NCI-H526 (cell line): Measurements from ENCODE around the gene EVPLL.
"Not testable (repeated sequence)": the region's sequence is repeated elsewhere in the genome, so short reads cannot be mapped to it uniquely, and the experiment has no call there.

Experiments
- DNase-seq, 2 experiments: peaks; one replicate each; lab custom pipeline; 2025; lab: John Stamatoyannopoulos, UW

Gene EVPLL

DNA sequence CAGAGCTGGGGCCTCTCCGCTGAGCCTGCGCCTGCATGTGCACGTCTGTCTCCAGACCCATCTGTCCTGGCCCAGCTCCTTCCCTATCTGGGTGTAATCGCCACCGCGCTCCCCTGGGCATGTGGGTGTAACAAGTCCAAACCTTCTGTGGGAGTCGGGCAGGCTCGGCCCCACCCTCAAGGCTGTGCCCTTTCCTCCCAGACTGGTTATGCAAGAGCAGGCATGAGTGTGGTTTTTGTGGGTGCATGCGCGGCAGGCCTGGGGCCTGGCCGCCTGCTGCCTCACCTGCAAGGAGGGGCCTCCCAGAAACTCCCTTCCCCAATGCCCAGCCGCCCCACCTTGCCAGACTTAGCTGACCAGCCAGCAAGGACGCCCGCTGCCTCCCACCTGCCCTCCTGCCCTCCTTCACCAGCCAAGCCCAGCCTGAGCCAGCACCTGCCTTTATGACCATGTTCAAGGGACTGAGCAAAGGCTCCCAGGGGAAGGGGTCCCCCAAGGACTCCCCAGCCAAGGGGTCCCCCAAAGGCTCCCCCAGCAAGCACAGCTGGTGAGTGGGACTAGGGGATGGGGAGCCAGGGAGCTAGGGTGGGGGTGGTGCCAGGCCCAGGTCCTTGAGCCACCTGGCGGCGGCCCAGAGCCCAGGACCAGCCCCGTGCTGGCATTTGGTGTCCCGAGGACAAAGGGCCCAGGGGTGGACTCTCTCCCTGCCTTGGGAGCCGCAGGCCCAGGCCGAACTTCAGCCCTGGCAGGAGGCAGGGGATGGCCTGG is at the start of gene EVPLL:
EVPLL (plus strand) TSS at position 342 of the 768 bp plus-strand sequence. CDS start 3,160 bp downstream, outside the sequence.
- peak in 1 of 2 experiments; percentile 34 for DNase-seq

- DNase-seq, result no peak
Observed at GRCh38 chr17:18328643-18329204, 48.9 kb upstream of the EVPLL start.

GRCh38 chr17:18331879-18332278 is 45.7 kb upstream of the EVPLL start:
- no peak for DNase-seq

DNA sequence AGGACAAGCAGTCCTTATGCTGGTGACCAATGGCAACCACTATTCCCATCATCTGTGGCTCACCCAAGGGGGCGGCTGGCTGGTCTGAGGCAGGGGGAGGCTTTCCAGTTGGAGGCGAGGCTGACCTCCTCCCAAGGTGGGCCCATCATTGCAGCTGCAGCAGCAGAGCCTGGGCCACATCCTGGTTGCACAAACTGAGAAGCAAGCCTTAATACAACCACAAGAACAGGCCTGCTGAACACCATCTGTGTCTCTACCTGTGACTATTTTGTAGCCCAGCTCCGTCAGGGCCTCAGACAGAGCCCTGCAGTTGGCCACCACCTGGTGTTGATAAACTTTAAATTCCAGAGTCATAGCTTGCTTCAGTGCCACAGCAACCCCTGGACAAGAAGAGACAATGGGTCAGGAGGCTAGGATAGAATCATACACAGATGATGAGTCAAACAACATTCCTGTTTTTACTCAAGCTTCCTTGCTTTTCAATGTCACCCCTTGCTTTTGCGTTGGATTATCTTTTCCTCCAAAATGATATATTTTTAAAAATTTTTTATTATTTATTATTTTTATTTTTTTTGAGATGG is 44.6 kb upstream of the EVPLL start:
- no peak for DNase-seq

DNA sequence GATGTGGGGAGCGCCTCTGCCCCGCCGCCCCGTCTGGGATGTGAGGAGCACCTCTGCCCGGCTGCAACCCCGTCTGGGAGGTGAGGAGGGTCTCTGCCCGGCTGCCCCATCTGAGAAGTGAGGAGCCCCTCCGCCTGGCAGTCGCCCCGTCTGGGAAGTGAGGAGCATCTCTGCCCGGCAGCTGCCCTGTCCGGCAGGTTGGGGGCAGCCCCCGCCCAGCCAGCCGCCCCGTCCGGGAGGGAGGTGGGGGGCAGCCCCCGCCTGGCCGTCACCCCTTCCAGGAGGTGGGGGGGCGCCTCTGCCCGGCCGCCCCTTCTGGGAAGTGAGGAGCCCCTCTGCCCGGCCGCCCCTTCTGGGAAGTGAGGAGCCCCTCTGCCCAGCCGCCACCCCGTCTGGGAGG is 39.4 kb upstream of the EVPLL start:
- DNase-seq, result not testable (repeated sequence)

DNA sequence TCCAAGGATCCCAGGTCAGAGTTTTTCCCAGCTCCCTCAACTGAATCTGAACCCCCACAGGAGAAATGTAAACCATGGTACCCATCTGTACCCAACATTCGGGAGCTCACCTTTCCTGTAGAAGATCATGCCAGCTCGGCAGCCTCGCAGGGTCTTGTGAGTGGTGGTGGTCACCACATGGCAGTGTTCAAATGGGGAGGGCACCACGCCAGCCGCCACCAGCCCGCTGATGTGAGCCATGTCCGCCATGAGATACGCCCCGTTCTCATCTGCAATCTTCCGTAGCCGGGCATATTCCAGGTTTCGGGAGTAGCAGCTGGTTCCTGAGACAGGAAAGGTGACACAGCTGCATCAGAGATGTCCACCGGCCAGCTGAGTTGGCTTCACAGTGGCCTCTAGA is 37.6 kb upstream of the EVPLL start:
- no peak for DNase-seq

GRCh38 chr17:18344021-18344420 is 33.6 kb upstream of the EVPLL start:
- no peak for DNase-seq

DNA sequence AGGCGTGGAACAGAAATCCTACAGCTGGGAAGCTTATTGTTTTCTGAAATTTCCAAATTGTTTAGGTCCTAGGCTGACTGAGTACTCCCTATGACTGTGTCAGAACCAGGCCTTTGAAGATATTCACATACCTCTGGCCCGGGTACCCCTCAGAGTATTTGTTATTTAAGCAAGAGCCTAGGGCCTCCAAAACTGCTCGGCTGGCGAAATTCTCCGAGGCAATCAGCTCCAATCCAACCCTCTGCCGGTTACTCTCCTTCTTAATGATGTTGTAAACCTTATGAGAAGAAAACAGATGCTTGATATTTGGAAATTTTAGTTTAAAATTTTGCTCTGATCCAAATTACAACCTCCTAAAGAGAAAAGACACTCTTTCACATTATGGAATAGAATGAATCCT is 24.0 kb upstream of the EVPLL start:
- DNase-seq, result no peak

- DNase-seq, result no peak
Observed at GRCh38 chr17:18356624-18357023, 21.0 kb upstream of the EVPLL start.

DNA sequence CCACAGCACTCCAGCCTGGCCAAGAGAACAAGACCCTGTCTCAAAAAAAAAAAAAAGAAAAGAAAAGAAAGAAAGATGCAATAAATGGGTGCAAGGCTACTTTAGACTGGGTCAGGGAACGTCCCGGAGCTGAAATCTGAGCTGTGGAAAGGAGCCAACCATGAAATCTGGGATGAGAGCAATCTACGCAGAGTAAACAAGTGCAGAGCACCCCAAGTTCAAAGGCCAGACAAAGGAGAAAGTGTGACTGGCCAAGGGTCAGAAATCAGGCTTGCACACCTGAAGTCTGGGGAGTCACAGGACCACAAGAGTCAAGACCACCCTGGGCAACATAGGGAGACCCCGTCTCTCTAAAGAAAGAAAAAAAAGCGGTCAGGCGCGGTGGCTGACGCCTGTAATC is 17.1 kb upstream of the EVPLL start:
- DNase-seq, result no peak

DNA sequence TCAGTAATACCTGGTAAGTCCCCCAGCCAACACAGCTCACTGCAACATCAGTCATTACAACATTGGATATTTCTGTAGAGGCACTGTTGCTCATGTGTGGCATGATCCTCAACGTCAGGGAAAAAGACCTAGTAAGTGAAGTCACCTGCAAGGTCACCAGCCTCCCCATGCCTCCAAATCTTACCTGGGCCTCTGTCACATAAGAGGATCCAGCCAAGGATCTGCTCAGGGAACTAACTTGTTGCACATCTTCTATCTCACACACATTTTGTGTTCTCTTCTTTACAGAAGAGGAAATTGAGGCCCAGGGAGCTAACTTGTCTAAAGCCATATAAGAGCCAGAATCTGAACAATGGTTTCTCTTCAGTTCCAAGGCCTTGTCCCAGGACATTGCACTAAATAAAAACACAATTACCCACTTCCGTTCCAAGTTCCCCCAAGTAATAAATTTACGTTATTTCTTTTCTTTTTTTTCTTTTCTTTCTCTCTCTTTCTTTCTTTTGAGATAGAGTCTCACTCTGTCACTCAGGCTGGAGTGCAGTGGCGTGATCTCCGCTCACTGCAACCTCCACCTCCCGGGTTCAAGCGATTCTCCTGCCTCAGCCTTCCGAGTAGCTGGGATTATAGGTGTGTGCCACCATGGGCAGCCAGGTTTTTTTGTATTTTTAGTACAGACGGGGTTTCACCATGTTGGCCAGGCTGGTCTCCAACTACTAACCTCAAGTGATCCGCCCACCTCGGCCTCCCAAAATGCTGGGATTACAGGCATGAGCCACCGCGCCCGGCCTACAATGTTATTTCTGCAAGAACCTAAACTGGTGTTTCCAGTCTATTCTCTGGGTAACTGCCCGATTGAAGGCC is 15.5 kb upstream of the EVPLL start:
- no peak for DNase-seq

DNA sequence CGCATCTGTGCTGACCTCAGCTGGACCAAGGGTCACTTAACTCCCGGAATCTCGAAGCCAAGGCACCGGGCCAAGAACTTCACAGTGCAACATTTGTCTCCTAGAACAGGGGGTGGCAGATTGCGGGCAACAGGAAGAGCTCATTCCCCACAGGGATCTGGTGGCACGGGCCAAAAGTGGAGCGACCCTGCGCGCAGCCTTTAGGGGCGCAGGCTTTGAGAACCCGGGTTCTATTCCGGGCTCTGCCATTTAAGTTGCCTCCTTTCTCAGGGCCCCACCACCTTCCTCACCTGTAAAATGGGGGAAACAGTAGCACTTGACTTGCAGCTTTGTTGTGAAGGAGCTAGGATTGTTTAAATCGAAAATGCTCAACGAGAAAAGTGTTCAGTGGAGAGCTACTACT is 14.9 kb upstream of the EVPLL start:
- DNase-seq, result no peak

- DNase-seq, result peak; percentile 60 to 96
Observed at GRCh38 chr17:18363101-18364049, 14.2 kb upstream of the EVPLL start, which contains the start of gene SHMT1. SHMT1 (minus strand) TSS chr17:18363550; CDS start chr17:18355981, 7,569 bp downstream.

DNA sequence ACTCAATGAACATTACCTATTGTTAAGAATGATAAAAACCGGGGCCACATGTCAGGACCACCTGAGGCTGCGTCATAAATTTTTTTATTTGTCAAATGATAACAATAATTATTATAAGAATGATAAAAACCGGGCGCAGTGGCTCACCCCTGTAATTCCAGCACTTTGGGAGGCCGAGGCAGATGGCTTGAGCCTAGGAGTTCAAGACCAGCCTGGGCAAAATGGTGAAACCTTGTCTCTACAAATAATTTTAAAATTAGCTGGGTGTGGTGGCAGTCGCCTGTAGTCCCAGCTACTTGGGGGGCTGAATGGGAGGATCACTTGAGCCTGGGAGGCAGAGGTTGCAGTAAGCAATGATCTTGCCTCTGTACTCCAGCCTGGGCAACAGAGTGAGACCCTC is 13.4 kb upstream of the EVPLL start:
- no peak for DNase-seq

DNA sequence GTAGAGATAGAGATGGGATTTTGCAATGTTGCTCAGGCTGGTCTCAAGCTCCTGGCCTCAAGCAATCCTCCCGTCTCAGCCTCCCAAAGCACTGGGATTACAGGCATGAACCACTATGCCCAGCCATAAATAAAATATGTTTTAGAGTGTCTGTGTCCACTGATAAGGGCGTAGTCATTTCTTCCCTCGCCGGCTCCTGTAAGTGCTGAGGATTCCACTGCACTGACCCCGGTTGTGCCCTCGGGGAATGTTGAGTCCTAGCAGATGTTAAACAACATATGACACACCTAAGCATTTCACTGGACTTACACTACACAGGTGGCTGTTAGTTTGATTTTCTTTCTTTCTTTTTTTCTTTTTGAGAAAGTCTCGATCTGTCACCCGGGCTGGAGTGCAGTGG is 8.6 kb upstream of the EVPLL start:
- DNase-seq, result no peak

DNA sequence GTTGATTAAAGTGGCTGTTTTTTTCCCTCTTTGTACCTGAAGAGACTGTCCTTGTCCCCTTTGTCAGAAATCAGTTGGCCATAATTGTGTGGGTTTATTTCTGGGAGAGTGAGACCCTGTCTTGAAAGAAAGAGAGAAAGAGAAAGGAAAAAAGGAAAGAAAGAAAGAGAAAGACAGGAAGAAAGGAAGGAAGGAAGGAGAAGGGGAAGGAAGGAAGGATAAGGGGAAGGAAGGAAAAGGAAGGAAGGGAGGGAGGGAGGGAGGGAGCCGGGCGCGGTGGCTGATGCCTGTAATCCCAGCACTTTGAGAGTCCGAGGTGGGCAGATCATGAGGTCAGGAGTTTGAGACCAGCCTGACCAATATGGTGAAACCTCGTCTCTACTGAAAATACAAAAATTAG is 6.8 kb upstream of the EVPLL start:
- DNase-seq, result no peak

DNA sequence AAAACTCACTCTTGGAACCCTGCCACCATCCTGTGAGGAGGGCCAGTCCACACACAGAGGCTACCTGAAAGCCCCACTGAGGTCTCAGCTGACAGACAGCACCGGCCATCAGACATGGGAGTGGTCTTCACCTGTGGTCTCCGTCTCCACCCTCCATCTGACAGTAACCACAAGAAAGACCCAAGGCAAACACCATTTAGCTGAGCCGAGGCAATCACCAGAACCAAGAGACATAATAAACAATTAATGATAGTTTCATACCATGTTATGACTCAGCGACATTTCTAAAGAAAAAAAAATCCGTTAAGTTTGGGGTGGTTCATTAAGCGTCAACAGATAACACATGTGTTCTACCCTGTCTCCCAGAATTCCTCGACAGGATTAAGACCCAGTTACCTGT is 6.1 kb upstream of the EVPLL start:
- no peak for DNase-seq

DNA sequence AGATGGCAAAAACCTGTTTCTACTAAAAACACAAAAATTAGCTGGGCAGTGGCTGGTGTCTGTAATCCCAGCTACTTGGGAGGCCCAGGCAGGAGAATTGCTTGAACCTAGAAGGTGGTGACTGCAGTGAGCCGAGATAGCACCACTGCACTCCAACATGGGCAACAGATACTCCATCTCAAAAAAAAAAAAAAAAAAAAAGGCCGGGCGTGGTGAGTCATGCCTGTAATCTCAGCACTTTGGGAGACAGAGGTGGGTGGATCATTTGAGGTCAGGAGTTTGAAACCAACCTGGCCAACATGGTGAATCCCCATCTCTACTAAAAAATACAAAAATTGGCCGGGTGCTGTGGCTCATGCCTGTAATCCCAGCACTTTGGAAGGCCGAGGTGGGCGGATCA is 4.4 kb upstream of the EVPLL start:
- DNase-seq, result not testable (repeated sequence)

DNA sequence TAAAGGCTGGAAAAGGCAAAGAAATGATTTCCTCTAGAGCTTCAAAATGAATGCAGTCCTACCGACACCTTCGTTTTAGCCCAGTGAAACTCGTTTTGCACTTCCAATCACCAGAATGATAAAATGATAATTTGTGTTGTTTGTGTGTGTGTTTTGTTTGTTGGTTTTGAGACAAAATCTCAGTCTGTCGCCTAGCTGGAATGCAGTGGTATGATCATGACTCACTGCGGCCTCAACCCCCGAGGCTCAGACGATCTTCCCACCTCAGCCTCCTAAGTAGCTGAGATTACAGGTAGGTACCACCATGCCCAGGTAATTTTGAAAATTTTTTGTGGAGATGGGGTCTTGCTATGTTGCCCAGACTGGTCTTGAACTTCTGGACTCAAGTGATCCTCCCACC is 3.4 kb upstream of the EVPLL start:
- no peak for DNase-seq

DNA sequence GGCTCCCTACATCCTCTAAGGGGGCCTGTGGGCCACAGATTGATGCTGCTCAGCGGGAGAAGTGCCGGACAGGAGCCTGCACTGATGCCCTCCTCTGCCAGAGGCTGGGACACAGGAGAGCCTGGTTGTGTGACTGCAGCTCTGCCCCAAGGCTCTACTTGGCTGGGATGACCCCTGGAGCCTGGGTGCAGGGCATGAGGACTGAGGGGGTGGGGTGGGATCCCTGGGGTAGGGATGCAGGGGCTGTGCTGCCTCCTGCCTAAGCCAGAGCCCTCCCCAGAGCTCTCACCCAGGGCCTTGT is 577 bp downstream of the EVPLL start:
- no peak for DNase-seq

DNA sequence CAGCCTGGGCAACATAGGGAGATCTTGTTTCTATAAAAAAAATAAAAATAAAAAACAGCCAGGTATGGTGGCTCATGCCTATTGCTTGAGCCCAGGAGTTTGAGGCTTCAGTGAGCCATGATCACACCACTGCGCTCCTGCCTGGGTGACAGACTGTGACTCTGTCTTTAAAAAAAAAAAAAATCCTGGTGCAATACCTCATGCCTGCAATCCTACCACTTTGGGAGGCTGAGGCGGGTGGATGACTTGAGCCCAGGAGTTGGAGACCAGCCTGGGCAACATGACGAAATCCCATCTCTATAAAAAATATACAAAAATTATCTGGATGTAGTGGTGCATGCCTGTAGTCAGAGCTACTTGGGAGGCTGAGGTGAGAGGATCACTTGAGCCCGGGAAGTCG is 1.0 kb downstream of the EVPLL start:
- DNase-seq, result not testable (repeated sequence)
